CD14-positive monocyte (primary cell): ENCODE results near the gene SUMO3. TPM values are rescaled to one million over a fixed set of nuclear protein-coding genes. Genes with fewer than 3 reads are reported as not detected.

Experiments
- DNase-seq, 3 donors: peaks; one replicate each; pipeline ENCODE4 v3.0.0-alpha.2; 2011 to 2022
- H2AFZ ChIP-seq: 2 replicates; pipeline ENCODE4 v1.6.0; 2012; ENCODE audit warnings: mild to moderate bottlenecking, low read depth, low read length, inconsistent platforms; ENCODE audit not compliant: insufficient read depth, poor library complexity, severe bottlenecking
- H3K27ac ChIP-seq, 2 donors: 1 replicate in 1 of 2; 2 replicates in 1 of 2; pipeline ENCODE4 v1.5.1; 2012 to 2013; ENCODE audit warnings: low read length in 2 of 2, control low read depth in 1 of 2, inconsistent platforms in 1 of 2, low read depth in 1 of 2, mild to moderate bottlenecking in 1 of 2
- H3K27me3 ChIP-seq, 2 donors: one replicate each; pipeline versions ENCODE4 v1.6.0 to v1.6.1; 2011 to 2013; ENCODE audit warnings: low read length in 2 of 2; ENCODE audit not compliant: control insufficient read depth in 2 of 2, insufficient read depth in 2 of 2
- H3K36me3 ChIP-seq, 2 donors: replicated peaks in 1 of 2; 1 replicate in 1 of 2; 2 replicates in 1 of 2; pipeline versions ENCODE4 v1.5.1 to v1.6.1; 2012 to 2013; ENCODE audit warnings: low read length in 2 of 2, control low read depth in 1 of 2, inconsistent platforms in 1 of 2, mild to moderate bottlenecking in 1 of 2; ENCODE audit not compliant: insufficient read depth in 2 of 2, control insufficient read depth in 1 of 2
- H3K4me1 ChIP-seq, 2 donors: 1 replicate in 1 of 2; 2 replicates in 1 of 2; pipeline versions ENCODE4 v1.5.1 to v1.6.1; 2012 to 2013; ENCODE audit warnings: low read length in 2 of 2, control low read depth in 1 of 2, inconsistent platforms in 1 of 2, mild to moderate bottlenecking in 1 of 2, moderate library complexity in 1 of 2; ENCODE audit not compliant: insufficient read depth in 2 of 2, control insufficient read depth in 1 of 2
- H3K4me2 ChIP-seq: replicated peaks from 2 replicates; pipeline ENCODE3; 2012; ENCODE audit warnings: low read length, moderate library complexity, mild to moderate bottlenecking; ENCODE audit not compliant: poor library complexity, severe bottlenecking; ENCODE audit errors: extremely low read depth
- H3K4me3 ChIP-seq, 3 experiments: fragments of 200-600 bp in 1 of 3; sonication (generic) in 1 of 3; replicated peaks in 1 of 3; 1 replicate in 2 of 3; 2 replicates in 1 of 3; pipeline ENCODE4 v1.5.1; 2011 to 2013; ENCODE audit warnings: low read length in 3 of 3, mild to moderate bottlenecking in 3 of 3, control low read depth in 2 of 3, low read depth in 2 of 3, inconsistent platforms in 1 of 3, moderate library complexity in 1 of 3
- H3K79me2 ChIP-seq: 2 replicates; pipeline ENCODE4 v1.6.0; 2012; ENCODE audit warnings: mild to moderate bottlenecking, control low read depth, inconsistent platforms, low read length, moderate library complexity; ENCODE audit not compliant: insufficient read depth
- H3K9ac ChIP-seq: 2 replicates; pipeline ENCODE4 v1.6.0; 2017; ENCODE audit warnings: low read length, mild to moderate bottlenecking; ENCODE audit not compliant: insufficient read depth, poor library complexity, severe bottlenecking
- H3K9me3 ChIP-seq, 2 donors: replicated peaks in 1 of 2; 1 replicate in 1 of 2; 2 replicates in 1 of 2; pipeline versions ENCODE4 v1.5.1 to v1.6.1; 2012 to 2013; ENCODE audit warnings: low read length in 2 of 2, control low read depth in 1 of 2; ENCODE audit not compliant: control insufficient read depth in 1 of 2, insufficient read depth in 1 of 2
- H4K20me1 ChIP-seq: 2 replicates; pipeline ENCODE4 v1.6.0; 2012; ENCODE audit warnings: mild to moderate bottlenecking, low read length, control low read depth, moderate library complexity; ENCODE audit not compliant: insufficient read depth
- H3K27ac Mint-ChIP-seq, 7 donors: one replicate each; pipeline ENCODE4 v1.8.0; 2020; ENCODE audit warnings: mild to moderate bottlenecking in 7 of 7, mixed read lengths in 7 of 7, moderate library complexity in 6 of 7, inconsistent platforms in 2 of 7
- H3K27me3 Mint-ChIP-seq, 3 donors: one replicate each; pipeline ENCODE4 v1.8.0; 2021 to 2022; ENCODE audit warnings: low read depth in 3 of 3, mild to moderate bottlenecking in 3 of 3, mixed read lengths in 3 of 3, moderate library complexity in 3 of 3, inconsistent platforms in 1 of 3
- H3K36me3 Mint-ChIP-seq, 2 donors: one replicate each; pipeline ENCODE4 v1.8.0; 2020; ENCODE audit warnings: mixed read lengths in 2 of 2, inconsistent platforms in 1 of 2, mild to moderate bottlenecking in 1 of 2
- H3K4me1 Mint-ChIP-seq: one replicate; pipeline ENCODE4 v1.8.0; 2020; ENCODE audit warnings: mild to moderate bottlenecking, mixed read lengths
- H3K4me3 Mint-ChIP-seq, 2 donors: one replicate each; pipeline ENCODE4 v1.8.0; 2020; ENCODE audit warnings: mild to moderate bottlenecking in 2 of 2, mixed read lengths in 2 of 2, moderate library complexity in 1 of 2
- H3K9me3 Mint-ChIP-seq, 7 donors: one replicate each; pipeline ENCODE4 v1.8.0; 2020 to 2022; ENCODE audit warnings: mixed read lengths in 7 of 7, mild to moderate bottlenecking in 6 of 7, moderate library complexity in 6 of 7, inconsistent platforms in 2 of 7
- WGBS: methylation state at CpG from one replicate; pipeline ENCODE4 v1.1.5; 2013; ENCODE audit warnings: missing lambda C conversion rate; ENCODE audit not compliant: insufficient coverage; 5-methylcytosine and 5-hydroxymethylcytosine counted together
- intact Hi-C, 2 donors: fragments of 100-400 bp; cut with micrococcal nuclease; formaldehyde crosslinking; loops; one replicate each; pipeline versions ENCODE4 v1.15.0 to v1.15.1; 2023
- polyA plus RNA-seq, 3 donors: library from polyadenylated mRNA; depleted of rRNA in 1 of 3; unstranded in 2 of 3; stranded (reverse) in 1 of 3; fragments of 300-500 nt in 2 of 3; fragments of >200 nt in 1 of 3; fragmentation: Illumina TruSeq in 2 of 3; gene quantifications; 1 replicate in 2 of 3; 2 replicates in 1 of 3; pipeline ENCODE4 v1.2.3, GENCODE V29; 2012 to 2021
- TF ChIP-seq, protein P1 (sequence below): fragments of 200-600 bp; IDR thresholded peaks from one replicate; pipeline ENCODE4 v1.8.0; 2022; ENCODE audit warnings: antibody characterized with exemption, mild to moderate bottlenecking

The SUMO3 gene
- polyA plus RNA-seq, 3 donors, result 70.9 to 112 (median 109) TPM

- intact Hi-C loops, result no loop called here
- peaks cover 37 to 91% of the 10 kb centered on the region in 2 donors for H3K36me3 ChIP-seq
- Mint-ChIP-seq H3K36me3 (peaks cover 52 to 67% of the 10 kb centered on the region in 2 donors), H3K27me3 (no peaks in the 10 kb centered on the region), H3K9me3 (no peaks in the 10 kb centered on the region), H3K4me3 (no peak overlapping the region), H3K4me1 (no peaks in the 10 kb centered on the region), H3K27ac (no peak overlapping the region)
- H3K9ac ChIP-seq, result no peak overlapping the region
- H3K9me3 ChIP-seq, result no peaks in the 10 kb centered on the region
- H3K27me3 ChIP-seq, result no peaks in the 10 kb centered on the region
- no peak overlapping the region for H3K4me2 ChIP-seq
- TF ChIP-seq, protein P1, sequence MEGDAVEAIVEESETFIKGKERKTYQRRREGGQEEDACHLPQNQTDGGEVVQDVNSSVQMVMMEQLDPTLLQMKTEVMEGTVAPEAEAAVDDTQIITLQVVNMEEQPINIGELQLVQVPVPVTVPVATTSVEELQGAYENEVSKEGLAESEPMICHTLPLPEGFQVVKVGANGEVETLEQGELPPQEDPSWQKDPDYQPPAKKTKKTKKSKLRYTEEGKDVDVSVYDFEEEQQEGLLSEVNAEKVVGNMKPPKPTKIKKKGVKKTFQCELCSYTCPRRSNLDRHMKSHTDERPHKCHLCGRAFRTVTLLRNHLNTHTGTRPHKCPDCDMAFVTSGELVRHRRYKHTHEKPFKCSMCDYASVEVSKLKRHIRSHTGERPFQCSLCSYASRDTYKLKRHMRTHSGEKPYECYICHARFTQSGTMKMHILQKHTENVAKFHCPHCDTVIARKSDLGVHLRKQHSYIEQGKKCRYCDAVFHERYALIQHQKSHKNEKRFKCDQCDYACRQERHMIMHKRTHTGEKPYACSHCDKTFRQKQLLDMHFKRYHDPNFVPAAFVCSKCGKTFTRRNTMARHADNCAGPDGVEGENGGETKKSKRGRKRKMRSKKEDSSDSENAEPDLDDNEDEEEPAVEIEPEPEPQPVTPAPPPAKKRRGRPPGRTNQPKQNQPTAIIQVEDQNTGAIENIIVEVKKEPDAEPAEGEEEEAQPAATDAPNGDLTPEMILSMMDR, result no peak
- WGBS, result no CpG with 5 or more reads among the region's 5 CpGs
- peaks cover 44% of the 10 kb centered on the region for H4K20me1 ChIP-seq
- no peak overlapping the region for H3K4me3 ChIP-seq
- no peaks in the 10 kb centered on the region for H3K4me1 ChIP-seq
- peaks cover 31% of the 10 kb centered on the region for H3K79me2 ChIP-seq
- DNase-seq, result no peak
- no peak overlapping the region for H3K27ac ChIP-seq
- H2AFZ ChIP-seq, result no peak overlapping the region
Measured at GRCh38 chr21:44783020-44783696, 34.7 kb downstream of the SUMO3 start.

DNA sequence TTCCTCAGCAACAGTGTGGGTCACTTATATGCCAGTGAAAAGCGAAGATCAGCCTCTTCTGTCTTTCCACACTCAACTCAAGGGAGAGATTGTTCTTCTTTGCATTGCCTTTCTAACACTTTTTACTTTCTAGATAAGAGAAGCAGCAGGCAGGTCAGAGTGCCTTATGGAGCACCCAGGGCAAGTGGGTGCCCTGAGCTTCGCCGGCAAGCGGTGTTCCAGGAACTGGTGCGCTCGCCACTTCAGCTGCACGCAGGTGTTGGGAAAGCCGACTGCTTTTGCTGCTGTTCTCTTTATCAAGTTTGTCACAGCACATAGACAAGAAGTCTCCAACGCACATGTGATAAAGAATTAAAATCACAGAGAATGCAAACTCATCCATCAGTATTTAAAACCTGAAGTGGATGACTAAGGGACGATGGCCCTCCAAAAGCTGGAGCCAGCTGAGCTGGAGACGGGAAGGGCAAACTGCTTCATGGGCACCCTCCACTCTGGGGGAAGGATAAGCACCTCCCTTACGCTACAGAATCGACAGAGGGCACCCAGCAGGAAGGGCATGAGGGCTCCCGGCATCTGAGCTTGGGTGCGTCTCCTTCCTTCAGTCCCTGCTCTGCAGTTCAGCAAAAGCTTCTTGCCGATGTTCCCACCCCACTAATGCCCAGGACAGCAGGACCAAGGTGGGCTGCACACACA is 36.9 kb downstream of the SUMO3 start:
- no peaks in the 10 kb centered on the region for H3K9me3 Mint-ChIP-seq
- Histone ChIP-seq H3K27ac (no peak overlapping the region), H3K36me3 (peaks cover 32 to 92% of the 10 kb centered on the region in 2 donors), H3K9ac (no peak overlapping the region), H3K9me3 (no peaks in the 10 kb centered on the region), H3K4me2 (no peak overlapping the region), H3K4me3 (no peak overlapping the region), H3K79me2 (peaks cover 12% of the 10 kb centered on the region), H2AFZ (no peak overlapping the region), H4K20me1 (peaks cover 32% of the 10 kb centered on the region), H3K27me3 (no peaks in the 10 kb centered on the region), H3K4me1 (no peaks in the 10 kb centered on the region)
- H3K27ac Mint-ChIP-seq, result no peak overlapping the region
- no peaks in the 10 kb centered on the region for H3K27me3 Mint-ChIP-seq
- no peak overlapping the region for H3K4me3 Mint-ChIP-seq
- intact Hi-C loops, result no loop called here
- no peaks in the 10 kb centered on the region for H3K4me1 Mint-ChIP-seq
- WGBS, result 94% methylated on average over 15 of the region's 16 CpGs
- TF ChIP-seq, protein P1, result no peak
- peaks cover 53 to 64% of the 10 kb centered on the region in 2 donors for H3K36me3 Mint-ChIP-seq
- no peak for DNase-seq
